ENCODE results near the gene LGALS12.

LGALS12 gene

GRCh38 chr11:63478896-63479295 lies 27.0 kb upstream of the LGALS12 start:
- TF ChIP-seq REST (IDR thresholded peaks at IDR 0.05; ENCODE audit: low read depth), result no peak
- TF ChIP-seq EP300 (IDR thresholded peaks at IDR 0.05; ENCODE audit: borderline replicate concordance), result no peak
- no peak for TF ChIP-seq CEBPB (IDR thresholded peaks at IDR 0.05)
- peak; percentile 96 for TF ChIP-seq RAD21 (IDR thresholded peaks at IDR 0.05; ENCODE audit: low read depth)

GRCh38 chr11:63480039-63480438 lies 25.8 kb upstream of the LGALS12 start:
- TF ChIP-seq EP300 (IDR thresholded peaks at IDR 0.05; ENCODE audit: borderline replicate concordance) (no peak), TAF1 (IDR thresholded peaks at IDR 0.05; ENCODE audit: low read depth) (no peak), FOXM1 (IDR thresholded peaks at IDR 0.05; ENCODE audit: borderline replicate concordance, low read depth) (no peak), TCF12 (IDR thresholded peaks at IDR 0.05; ENCODE audit: low read depth) (no peak), CEBPB (IDR thresholded peaks at IDR 0.05) (no peak)

GRCh38 chr11:63485777-63486176 lies 20.1 kb upstream of the LGALS12 start:
- TF ChIP-seq FOXM1 (IDR thresholded peaks at IDR 0.05; ENCODE audit: borderline replicate concordance, low read depth) (no peak), EGR1 (IDR thresholded peaks at IDR 0.05) (no peak), USF1 (IDR thresholded peaks at IDR 0.05) (no peak), CREB1 (IDR thresholded peaks at IDR 0.05; ENCODE audit: low read depth) (no peak), REST (IDR thresholded peaks at IDR 0.05; ENCODE audit: low read depth) (no peak), CEBPB (IDR thresholded peaks at IDR 0.05) (no peak)

- TF ChIP-seq REST (IDR thresholded peaks at IDR 0.05; ENCODE audit: low read depth) (no peak), EGR1 (IDR thresholded peaks at IDR 0.05) (no peak), NFIC (IDR thresholded peaks at IDR 0.05) (no peak), FOXM1 (IDR thresholded peaks at IDR 0.05; ENCODE audit: borderline replicate concordance, low read depth) (no peak), ZBTB7A (IDR thresholded peaks at IDR 0.05; ENCODE audit: low read depth) (no peak), USF1 (IDR thresholded peaks at IDR 0.05) (no peak)
Observed at GRCh38 chr11:63488789-63489188, 17.1 kb upstream of the LGALS12 start.

- no peak for TF ChIP-seq NFIC (IDR thresholded peaks at IDR 0.05)
- no peak for TF ChIP-seq FOXM1 (IDR thresholded peaks at IDR 0.05; ENCODE audit: borderline replicate concordance, low read depth)
- no peak for TF ChIP-seq USF1 (IDR thresholded peaks at IDR 0.05)
- TF ChIP-seq TAF1 (IDR thresholded peaks at IDR 0.05; ENCODE audit: low read depth), result no peak
- TF ChIP-seq RAD21 (IDR thresholded peaks at IDR 0.05; ENCODE audit: low read depth), result no peak
- no peak for TF ChIP-seq TEAD4 (IDR thresholded peaks at IDR 0.05)
- TF ChIP-seq REST (IDR thresholded peaks at IDR 0.05; ENCODE audit: low read depth), result no peak
- no peak for TF ChIP-seq TCF12 (IDR thresholded peaks at IDR 0.05; ENCODE audit: low read depth)
- TF ChIP-seq EP300 (IDR thresholded peaks at IDR 0.05; ENCODE audit: borderline replicate concordance), result no peak
- TF ChIP-seq ZBTB7A (IDR thresholded peaks at IDR 0.05; ENCODE audit: low read depth), result no peak
- no peak for TF ChIP-seq MAX (IDR thresholded peaks at IDR 0.05)
- no peak for TF ChIP-seq YY1 (IDR thresholded peaks at IDR 0.05; ENCODE audit: low read depth)
- no peak for TF ChIP-seq CREB1 (IDR thresholded peaks at IDR 0.05; ENCODE audit: low read depth)
- no peak for TF ChIP-seq EGR1 (IDR thresholded peaks at IDR 0.05)
- no peak for TF ChIP-seq CEBPB (IDR thresholded peaks at IDR 0.05)
Observed at GRCh38 chr11:63489879-63490278, 16.0 kb upstream of the LGALS12 start.

All from Ishikawa (cell line).